HG02981 (cell line): Measurements from ENCODE around the gene KLK3.

Experiments
- ATAC-seq: cut with Tn5 transposase; IDR thresholded peaks from one replicate; pipeline ENCODE4 v1.9.1; 2021; ENCODE audit warnings: mild to moderate bottlenecking, moderate library complexity; ENCODE audit not compliant: unreplicated experiment

The KLK3 gene

GRCh38 chr19:50830266-50831025 lies 24.3 kb upstream of the KLK3 start:
- no peak for ATAC-seq

GRCh38 chr19:50831026-50831396 lies 23.7 kb upstream of the KLK3 start:
- no peak for ATAC-seq

- ATAC-seq, result no peak
Measured at GRCh38 chr19:50832666-50833065, 22.0 kb upstream of the KLK3 start.

- ATAC-seq, result no peak
Measured at GRCh38 chr19:50833117-50833801, 21.5 kb upstream of the KLK3 start, which contains the start of gene KLK15. TSS of gene KLK15 (minus strand) at chr19:50833574. CDS start at chr19:50831492, 2,082 bp downstream.

- ATAC-seq, result no peak
Measured at GRCh38 chr19:50833802-50834167, 20.9 kb upstream of the KLK3 start.

- ATAC-seq, result no peak
Measured at GRCh38 chr19:50835103-50835784, 19.5 kb upstream of the KLK3 start.

- ATAC-seq, result peak; percentile 79
Measured at GRCh38 chr19:50835785-50836542, 18.8 kb upstream of the KLK3 start.

GRCh38 chr19:50836543-50837195 lies 18.0 kb upstream of the KLK3 start:
- no peak for ATAC-seq

- ATAC-seq, result no peak
Measured at GRCh38 chr19:50837300-50837699, 17.4 kb upstream of the KLK3 start.

GRCh38 chr19:50838239-50838638 lies 16.5 kb upstream of the KLK3 start:
- no peak for ATAC-seq

GRCh38 chr19:50839712-50840655 lies 14.7 kb upstream of the KLK3 start:
- no peak for ATAC-seq

GRCh38 chr19:50842130-50842529 lies 12.6 kb upstream of the KLK3 start:
- ATAC-seq, result no peak

- no peak for ATAC-seq
Measured at GRCh38 chr19:50843205-50843604, 11.5 kb upstream of the KLK3 start.

- no peak for ATAC-seq
Measured at GRCh38 chr19:50843701-50844221, 11.0 kb upstream of the KLK3 start.

- ATAC-seq, result no peak
Measured at GRCh38 chr19:50844296-50844935, 10.3 kb upstream of the KLK3 start.

GRCh38 chr19:50850738-50851137 lies 4.0 kb upstream of the KLK3 start:
- no peak for ATAC-seq

- ATAC-seq, result no peak
Measured at GRCh38 chr19:50851620-50852019, 3.1 kb upstream of the KLK3 start.

- no peak for ATAC-seq
Measured at GRCh38 chr19:50857366-50857765, 2.7 kb downstream of the KLK3 start.

GRCh38 chr19:50858886-50859285 lies 4.2 kb downstream of the KLK3 start:
- ATAC-seq, result no peak
